ENCODE measurements around the gene EIF2B4. TPM values are rescaled to one million over a fixed set of nuclear protein-coding genes. Genes with fewer than 3 reads are reported as not detected.

The EIF2B4 gene
- total and polyA plus RNA-seq, 2 of the 8 experiments (the other 6 are each of a cell fraction or from before 2014, with no cell fraction given): 60.0 to 63.2 TPM

GRCh38 chr2:27322766-27323595 is 47.2 kb downstream of the EIF2B4 start, which contains the start of gene MPV17 (continued):
- TF ChIP-seq CHD7 (IDR thresholded peaks at IDR 0.05; ENCODE audit: insufficient replicate concordance, low read length) (no peak), JUN (IDR thresholded peaks at IDR 0.05; ENCODE audit: low read depth, low read length) (no peak), E2F6 (IDR thresholded peaks at IDR 0.05) (no peak), POLR2A (IDR thresholded peaks at IDR 0.05; ENCODE audit: control extremely low read depth in 1 of 2, low read depth in 2 of 2, low read length in 2 of 2) (peak; percentile 91 to 98), SIX5 (IDR thresholded peaks at IDR 0.05; ENCODE audit: low read depth, low read length) (no peak), SAP30 (IDR thresholded peaks at IDR 0.05; ENCODE audit: insufficient read depth, insufficient replicate concordance, low read length) (peak; percentile 71), CTBP2 (IDR thresholded peaks at IDR 0.05; ENCODE audit: borderline replicate concordance, insufficient read depth, insufficient read length, low read length) (no peak), POLR2AphosphoS5 (IDR thresholded peaks at IDR 0.05; ENCODE audit: low read depth, low read length) (peak; percentile 95), CEBPB (IDR thresholded peaks at IDR 0.05; ENCODE audit: low read depth, low read length) (0 out of 2 replicates have a peak, but pooled peaks have one; percentile 25)
